ENCODE data around the gene CYP46A1.

DNA sequence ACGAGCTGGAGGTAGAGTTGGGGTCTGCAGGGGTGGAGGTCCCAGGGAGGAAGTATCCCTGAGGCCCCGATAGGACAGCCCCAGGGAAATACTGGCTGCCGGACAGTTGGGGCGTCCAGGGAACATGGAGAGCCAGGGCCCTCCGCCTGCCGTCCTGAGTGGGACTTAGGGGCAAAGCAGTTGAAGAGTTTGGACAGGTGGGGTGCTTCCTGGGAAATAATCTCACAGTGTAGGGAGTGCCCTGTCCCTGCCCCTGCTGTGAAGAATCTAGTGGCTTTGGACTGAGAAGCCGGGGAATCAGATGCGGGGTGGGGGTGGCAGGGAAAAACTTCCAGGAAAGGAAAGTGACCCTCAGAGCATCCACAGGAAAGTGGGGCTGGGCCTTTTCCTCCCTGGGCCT, 49.0 kb upstream of the CYP46A1 start:
- TF ChIP-seq, protein P1, sequence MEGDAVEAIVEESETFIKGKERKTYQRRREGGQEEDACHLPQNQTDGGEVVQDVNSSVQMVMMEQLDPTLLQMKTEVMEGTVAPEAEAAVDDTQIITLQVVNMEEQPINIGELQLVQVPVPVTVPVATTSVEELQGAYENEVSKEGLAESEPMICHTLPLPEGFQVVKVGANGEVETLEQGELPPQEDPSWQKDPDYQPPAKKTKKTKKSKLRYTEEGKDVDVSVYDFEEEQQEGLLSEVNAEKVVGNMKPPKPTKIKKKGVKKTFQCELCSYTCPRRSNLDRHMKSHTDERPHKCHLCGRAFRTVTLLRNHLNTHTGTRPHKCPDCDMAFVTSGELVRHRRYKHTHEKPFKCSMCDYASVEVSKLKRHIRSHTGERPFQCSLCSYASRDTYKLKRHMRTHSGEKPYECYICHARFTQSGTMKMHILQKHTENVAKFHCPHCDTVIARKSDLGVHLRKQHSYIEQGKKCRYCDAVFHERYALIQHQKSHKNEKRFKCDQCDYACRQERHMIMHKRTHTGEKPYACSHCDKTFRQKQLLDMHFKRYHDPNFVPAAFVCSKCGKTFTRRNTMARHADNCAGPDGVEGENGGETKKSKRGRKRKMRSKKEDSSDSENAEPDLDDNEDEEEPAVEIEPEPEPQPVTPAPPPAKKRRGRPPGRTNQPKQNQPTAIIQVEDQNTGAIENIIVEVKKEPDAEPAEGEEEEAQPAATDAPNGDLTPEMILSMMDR (IDR thresholded peaks at IDR 0.05) = no peak
- TF ChIP-seq EZH2 (IDR thresholded peaks at IDR 0.05) (no peak), EZH2phosphoT487 (IDR thresholded peaks at IDR 0.05) (no peak)

All from neural progenitor cell (in vitro differentiated cells).